Amygdala (tissue), 56 donors: Measurements from ENCODE around the gene COX8A.
A peak's percentile ranks its signal among the peaks of the same experiment; 100 is the strongest.

Source experiments
- DNase-seq, 56 donors: peaks; one replicate each; lab custom pipeline; 2025; lab: John Stamatoyannopoulos, UW

COX8A gene

GRCh38 chr11:64000740-64001483, 26.5 kb downstream of the COX8A start:
- peak in 1 of 56 donors; percentile 48 for DNase-seq

GRCh38 chr11:64001484-64002420, 27.3 kb downstream of the COX8A start:
- DNase-seq: no peak

GRCh38 chr11:64003807-64004589, 29.6 kb downstream of the COX8A start:
- DNase-seq: no peak

- no peak for DNase-seq
These were observed 30.2 kb downstream of the COX8A start for GRCh38 chr11:64004590-64004984.

- no peak for DNase-seq
These were observed 31.3 kb downstream of the COX8A start for GRCh38 chr11:64005691-64006090.

GRCh38 chr11:64006398-64006797, 32.0 kb downstream of the COX8A start:
- DNase-seq: peak in 1 of 56 donors; percentile 5

- DNase-seq: no peak
These were observed 32.8 kb downstream of the COX8A start for GRCh38 chr11:64007160-64007628.

DNA sequence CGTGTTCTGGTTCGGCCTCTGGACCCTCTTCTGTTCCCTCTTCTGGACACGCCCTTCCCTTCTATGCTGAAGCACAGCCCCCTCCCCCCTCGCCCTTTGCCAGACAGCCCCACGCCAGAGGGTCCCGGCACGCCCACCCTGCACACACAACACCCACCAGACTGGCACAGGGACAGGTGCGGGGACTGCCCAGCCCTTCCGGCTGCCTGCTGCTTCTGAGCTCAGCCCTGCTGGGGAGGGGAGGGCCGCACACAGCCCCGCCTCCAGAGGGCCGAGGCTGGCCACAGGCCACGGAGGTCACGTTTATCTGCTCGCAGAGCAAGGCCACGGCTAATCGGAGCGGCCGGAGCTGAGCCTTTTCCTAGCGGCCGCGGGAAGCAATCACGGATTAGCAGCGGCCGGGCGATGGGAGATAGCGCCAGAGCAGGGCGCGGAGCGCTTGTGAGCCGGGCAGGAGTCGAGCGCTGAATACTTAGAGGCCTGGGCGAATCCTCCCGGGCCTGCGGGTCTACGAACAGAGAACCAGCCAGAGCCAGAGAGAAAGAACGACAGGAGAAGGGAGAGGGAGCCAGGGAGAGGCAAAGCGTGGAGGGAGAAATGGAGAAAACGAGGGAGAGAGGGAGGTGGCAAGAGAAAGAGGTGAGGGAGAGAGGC, 33.3 kb downstream of the COX8A start:
- DNase-seq: peak in 31 of 56 donors; percentile 4 to 76 (median 38)

DNA sequence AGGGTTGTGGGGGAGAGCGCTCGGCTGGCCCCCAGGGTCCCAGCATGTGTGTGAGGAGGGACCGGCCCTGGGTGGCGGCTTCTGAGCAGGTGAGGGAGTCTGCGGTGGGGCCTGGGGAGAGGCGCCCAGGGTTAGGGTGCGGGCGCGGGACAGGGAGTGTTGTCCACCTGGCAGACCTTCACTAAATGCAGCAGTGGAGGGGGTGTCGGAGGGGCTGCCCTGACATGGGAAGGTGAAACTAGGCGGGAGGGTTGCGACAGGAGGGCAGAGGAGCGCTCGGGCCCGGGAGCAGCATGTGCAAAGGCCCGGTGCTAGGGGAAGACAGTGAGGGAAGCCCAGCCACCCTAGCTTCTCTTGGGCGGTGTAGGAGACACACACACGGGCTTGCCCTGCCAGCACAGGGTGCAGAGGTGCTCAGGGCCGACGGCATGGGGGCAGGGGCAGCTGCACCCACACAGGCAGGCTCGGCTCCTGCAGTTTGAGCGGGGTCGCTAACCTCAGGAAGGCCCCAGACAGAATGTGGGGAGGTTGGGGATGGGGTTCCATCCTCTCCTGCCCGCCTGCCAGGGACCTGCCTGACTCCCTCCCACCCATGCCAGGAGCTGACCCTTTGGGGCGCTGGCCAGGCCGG, 34.0 kb downstream of the COX8A start:
- DNase-seq: no peak

DNA sequence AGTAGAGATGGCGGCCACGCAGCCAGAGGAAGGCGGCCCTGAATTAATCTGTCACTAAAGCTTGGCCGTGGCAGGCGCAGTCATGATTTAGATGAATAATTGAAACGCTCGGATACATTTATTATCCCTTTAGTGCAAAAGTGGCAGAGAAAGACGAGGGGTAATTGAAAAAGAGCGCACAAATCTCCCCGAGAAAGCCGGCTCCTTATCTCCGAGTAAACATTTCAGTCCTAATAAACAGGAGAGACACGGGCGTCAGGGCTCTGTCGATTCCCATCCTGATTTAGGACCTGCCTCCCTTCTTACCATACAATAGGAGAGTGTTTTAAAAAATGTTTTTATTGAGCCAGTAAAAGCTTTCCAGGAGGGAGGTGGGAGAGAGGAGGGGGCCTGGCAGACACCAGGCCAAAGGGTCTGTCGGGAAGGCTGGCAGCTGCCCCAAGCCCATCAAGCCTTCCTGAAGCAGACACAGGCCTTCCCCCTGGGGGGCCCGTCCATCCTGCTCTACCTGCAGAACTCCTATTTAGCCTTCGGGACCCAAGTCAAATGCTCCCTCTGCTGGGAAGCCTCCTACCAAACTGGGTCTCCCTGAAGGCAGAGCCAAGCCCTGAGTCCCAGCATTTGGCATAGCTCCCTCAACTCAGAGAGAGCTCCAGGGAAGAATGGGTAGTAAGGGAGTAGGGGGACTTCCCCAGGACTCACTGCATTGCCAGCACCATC, 34.7 kb downstream of the COX8A start:
- DNase-seq: no peak

- DNase-seq: no peak
These were observed 35.3 kb downstream of the COX8A start for GRCh38 chr11:64009710-64010109.

GRCh38 chr11:64010783-64011182, 36.4 kb downstream of the COX8A start:
- DNase-seq: no peak

DNA sequence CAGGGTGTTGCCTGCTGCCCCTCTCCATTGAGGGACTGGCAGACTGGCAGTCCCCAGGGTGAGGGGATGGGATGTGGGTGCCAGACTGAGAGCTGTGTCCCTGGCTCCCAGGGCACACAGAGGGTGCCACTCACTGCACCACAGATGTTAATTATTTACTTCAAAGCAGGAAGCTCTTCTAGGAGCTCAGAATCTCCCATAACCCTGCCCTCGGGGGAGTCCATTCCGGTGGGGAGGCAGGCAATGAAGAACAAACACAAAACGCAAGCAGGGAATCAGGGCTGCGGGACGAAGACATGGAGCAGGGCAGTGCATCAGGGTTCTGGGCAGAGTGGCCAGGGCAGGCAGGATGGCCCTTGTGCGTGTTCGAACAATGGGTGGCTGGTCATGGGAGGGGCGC, 37.0 kb downstream of the COX8A start:
- no peak for DNase-seq

- DNase-seq: no peak
These were observed 38.9 kb downstream of the COX8A start for GRCh38 chr11:64013141-64013896.

- no peak for DNase-seq
These were observed 39.9 kb downstream of the COX8A start for GRCh38 chr11:64014356-64014755.

DNA sequence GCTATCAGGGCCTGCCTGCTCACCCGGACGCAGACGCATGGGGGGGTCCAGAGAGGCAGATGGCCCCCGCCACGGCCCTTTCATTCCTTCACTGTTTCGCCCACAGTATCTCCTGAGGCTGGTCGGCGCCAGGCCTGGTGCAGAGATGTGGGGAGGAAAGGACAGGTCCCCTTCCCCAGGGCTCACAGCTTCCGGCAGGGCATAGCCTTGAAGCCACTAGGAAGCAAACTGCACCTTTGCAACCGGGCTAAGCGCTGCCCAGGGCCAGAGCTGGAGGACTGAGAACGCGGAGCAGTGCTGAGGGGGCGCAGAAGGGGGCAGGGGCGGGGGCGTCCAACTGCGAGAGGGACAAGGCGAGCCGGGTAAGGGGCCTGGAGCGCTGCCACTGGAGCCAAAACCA, 41.1 kb downstream of the COX8A start:
- DNase-seq: no peak

DNA sequence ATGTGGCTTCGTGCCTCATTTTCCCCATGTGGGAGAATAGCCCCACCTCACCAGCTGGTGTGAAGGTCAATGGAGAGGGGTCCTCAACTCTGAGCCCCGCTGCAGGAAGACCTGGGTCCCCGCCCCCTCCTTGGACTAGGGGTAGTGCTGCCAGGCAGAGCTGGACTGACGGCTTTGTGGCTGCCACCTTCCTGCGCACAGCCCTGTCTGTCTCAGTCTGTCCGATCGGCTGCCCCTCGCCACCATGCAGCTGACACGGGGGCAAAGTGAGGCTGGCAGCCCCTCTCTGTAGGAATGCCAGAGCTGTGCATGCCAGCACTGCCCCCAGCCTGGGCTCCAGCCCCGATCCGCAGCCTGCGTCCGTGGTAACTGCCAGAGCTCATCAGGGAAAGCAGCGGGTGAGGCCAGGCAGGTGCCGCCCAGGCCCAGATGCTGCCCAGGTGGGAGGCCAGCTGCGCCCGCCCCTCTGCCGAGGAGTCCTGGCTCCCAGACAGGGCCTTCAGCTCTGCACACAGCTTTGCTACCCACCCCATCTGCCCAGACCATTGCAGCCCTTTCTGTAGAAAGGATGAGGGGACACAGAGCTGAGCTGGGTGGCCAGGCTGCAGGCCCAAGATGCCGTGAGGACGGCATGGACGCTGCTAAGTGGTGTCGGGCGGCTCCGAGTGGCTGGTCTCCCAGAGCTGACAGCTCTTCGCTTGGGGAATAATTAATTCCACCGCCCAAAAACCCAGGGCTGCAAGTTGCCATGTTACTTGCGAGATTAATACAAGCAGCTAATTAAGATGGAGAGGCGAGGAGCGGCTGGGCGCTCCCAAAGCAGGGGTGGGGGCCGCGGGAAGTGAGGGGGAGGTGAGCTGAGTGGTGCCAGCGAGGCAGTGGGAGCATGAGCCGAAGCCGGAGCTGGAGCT, 41.8 kb downstream of the COX8A start:
- peak in 14 of 56 donors; percentile 22 to 52 (median 38) for DNase-seq
